HG02870 (cell line): Measurements from ENCODE around the gene TCEAL8.
"Not testable (repeated sequence)": the region's sequence is repeated elsewhere in the genome, so short reads cannot be mapped to it uniquely, and the experiment has no call there.

Experiments used
- ATAC-seq: cut with Tn5 transposase; IDR thresholded peaks from one replicate; pipeline ENCODE4 v1.9.1; 2021; ENCODE audit warnings: mild to moderate bottlenecking, moderate library complexity; ENCODE audit not compliant: unreplicated experiment

The TCEAL8 gene, protein sequence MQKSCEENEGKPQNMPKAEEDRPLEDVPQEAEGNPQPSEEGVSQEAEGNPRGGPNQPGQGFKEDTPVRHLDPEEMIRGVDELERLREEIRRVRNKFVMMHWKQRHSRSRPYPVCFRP

DNA sequence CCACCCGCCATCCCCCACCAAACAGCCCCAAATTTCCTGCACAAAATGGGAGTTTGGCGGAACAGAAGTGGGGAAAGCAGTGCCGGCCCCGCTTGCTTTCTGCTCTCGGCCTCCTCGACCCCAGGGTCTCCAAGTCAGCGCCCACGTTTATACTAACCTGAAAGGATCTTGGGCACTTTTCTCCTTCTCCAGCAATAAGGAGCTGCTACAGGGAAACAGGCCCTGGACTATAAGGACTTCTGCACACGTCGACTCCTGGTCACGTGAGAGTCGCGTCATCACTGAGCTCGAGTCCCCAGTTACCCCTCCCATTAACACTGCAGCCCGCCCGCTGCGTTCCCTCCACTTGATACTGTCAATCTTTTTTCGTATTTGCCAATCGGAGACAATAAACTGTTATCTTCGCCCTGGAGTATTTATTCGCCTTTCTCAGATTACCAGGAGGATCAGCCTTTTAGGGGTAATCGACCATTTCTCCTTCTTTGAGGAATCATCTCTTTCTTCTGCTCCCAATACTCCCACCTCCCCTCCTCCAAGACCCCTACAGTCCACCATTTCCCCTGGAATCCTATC, at the start of gene TCEAL8:
Gene TCEAL8 (minus strand): TSS at position 235 of the 573 bp plus-strand sequence. CDS start 1,176 bp downstream, outside the sequence.
- peak; percentile 94 for ATAC-seq

DNA sequence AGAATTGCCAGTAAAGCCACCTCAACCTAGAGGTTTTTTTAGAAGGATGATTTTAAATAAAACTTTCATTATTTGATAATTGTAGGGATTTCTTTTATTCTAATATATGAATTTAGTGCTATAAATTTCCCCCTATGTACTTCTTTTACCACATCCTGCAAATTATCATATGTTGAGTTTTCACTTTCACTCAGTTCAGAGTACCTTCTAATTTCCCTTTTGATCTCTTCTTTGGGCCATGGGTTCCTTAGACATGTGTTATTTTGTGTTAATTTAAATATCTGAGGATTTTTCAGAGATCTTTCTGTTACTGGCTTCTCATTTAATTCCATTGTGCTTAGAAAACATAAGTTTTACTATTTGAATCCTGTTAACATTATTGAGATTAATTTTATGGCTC, 49.8 kb upstream of the TCEAL8 start:
- no peak for ATAC-seq

DNA sequence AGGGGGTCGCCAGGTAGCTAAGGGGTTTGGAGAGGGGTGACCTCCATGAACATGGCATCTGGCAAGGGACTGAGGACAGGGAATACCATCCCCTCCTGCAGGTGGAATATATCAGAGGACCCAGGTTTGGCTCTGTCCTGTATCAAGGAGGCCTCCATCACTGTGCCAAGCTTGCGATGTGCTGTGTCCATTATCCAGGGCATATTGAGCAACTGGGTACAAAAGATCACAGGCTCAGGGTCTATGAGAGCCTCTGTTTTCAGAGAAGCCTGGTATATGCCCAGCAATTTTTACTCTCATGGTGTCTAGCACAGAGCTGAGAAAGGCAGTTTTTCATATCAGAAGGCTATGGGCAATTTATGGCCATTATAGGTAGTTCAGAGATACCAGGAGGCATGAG, 38.2 kb upstream of the TCEAL8 start:
- ATAC-seq: no peak

DNA sequence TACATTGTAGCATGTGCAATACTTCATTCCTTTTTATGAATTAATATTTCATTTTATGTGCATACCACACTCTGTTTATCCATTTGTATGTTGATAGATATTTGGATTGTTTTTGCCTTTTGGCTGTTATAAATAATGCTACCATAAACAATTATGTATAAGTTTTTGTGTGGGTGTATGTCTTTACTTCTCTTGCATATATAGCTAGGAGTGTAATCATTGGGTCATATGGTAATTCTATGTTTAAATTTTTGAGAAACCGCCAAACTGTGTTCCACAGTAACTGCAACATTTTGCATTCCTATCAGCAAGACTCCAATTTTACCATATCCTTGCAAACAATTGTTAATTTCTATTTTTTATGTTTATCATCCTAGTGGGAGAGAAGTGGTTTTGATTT, 24.7 kb upstream of the TCEAL8 start:
- ATAC-seq: no peak

DNA sequence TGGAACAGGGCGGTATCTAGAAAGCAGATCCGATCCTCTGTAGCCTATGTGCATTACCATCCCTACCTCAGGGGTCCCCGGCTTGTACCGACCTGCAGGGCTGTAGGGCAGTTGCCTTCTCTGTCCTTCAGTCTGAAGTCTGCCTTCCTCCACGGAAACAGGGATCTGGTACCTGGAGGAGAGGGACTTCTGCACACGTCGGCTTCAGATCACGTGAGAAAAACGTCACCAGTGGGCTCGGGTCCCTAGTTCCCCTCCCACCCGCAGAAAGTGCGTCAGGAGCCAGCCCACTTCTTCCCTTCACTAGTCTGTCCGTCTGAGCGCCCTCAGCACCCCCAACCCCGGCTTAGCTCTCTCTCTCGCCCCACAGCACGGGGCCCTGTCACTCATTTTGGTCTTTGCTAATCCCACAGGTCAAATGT, 21.6 kb upstream of the TCEAL8 start, which contains the start of gene TCEAL5:
Gene TCEAL5 (minus strand): TSS at position 170 of the 422 bp plus-strand sequence. CDS start 2,187 bp downstream, outside the sequence.
- no peak for ATAC-seq

DNA sequence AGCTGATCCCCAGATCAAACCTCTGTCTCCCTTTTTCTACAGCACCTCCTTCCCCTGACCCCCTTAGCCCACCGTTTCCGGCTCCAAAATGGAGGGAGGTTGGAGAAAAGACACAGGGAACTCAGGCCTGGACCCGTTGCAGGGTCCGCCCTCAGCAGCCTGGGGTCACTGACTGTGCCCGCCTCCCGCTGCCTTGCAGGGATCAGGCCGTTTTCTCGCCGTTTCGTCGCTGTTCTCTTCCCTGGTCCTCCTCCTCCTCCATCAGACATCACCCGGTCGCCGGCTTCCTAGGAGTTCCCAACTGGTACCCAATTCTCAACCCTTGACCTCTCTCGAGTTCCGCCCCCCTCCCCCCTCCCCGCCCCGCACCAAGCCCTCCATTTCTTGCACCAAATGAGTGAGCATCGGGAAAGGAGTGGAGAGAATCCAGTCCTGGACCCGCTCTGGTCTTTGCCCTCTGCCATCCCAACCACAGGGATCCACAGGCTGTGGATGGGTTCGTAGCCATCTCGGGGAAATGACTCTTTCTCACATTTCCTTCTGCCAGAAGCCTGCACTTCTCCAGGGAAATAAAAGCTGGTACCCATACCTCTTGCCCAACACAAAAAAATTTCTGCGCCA, 21.1 kb upstream of the TCEAL8 start:
- no peak for ATAC-seq

DNA sequence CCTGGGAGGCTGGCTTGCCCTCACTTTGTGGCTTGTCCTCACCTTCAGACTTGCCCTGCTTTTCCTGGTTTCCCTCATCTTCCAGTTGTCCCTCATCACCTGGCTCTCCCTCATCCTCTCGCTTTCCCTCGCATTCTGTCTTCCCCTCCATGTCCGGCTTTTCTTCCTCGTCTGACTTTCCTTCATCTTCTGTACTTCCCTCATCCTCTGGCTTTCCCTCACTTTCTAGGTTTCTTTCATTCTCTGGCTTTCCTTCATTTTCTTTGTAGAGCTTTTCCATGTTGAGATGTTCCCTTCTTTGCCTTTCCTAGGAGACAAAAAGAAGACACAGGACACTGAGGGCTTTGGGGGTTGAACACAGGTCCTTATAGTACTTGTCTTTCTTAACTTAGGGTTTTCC, 19.3 kb upstream of the TCEAL8 start:
- ATAC-seq: no peak

DNA sequence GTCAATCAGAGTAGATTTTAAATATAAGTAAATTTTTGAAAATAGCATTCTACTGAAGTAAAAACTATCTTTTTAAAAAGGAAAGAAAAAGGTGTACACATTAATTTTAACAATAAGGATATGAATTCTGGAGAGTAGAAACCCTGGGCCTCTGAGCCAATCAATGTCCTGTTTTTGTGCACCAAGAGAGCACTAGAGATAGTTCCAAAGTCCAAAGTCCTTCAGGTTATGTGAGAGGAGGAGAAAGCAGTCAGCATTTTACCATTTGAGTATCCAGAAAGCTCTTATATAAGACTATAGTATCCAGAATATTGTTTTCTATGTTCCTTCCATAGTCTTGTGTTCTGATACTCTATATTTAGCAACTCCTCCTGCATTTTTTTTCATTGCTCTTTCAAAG, 3.3 kb upstream of the TCEAL8 start:
- ATAC-seq: no peak

DNA sequence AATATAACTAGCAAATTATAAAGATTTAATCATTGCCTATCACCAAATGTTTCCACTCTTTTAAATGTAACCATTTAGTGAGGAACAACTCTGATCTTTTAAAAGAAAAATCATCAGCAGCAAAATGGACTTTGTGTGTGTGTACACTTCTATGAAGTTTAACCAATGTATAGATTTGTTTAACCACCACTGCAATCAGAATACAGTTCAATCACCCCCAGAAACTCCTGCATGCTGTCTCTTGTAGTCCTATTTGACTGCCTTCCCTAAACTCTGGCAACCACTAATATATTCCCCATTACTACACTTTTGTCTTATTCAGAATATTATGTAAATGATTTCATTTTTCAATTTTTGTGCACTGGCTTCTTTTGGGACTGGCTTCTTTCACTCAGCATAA, 1.7 kb upstream of the TCEAL8 start:
- no peak for ATAC-seq

DNA sequence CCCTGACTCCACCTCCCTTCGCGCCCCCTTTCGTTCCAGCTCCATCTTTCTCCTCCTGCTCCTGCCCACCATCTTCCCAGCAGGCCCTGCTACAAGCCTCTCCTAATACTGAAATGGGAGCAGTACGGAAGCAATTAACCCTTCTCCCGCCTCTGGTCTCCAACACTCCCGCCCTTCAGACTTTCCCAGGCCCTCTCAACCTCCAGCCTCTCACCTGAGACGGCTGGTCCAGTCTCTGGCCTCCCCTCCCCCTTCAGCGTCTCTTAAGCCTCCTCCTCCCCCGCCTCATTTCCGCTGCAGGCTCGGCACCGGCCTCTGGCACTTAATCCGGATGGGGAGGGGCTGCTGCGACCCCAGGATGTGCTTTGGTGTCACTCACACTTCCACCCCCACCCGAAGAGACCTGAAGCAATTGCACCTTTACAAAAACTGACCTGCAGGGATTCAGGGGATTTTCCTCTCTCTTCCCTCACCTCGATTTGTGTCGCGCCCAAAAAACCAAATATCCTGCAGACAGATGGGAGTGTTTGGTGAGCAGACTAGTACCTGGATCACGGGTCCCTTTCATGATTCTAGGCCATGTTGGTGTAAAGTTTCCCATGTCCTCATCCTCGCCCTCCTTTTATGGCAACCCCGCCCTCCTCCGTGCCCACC, 657 bp downstream of the TCEAL8 start:
- peak; percentile 51 for ATAC-seq

DNA sequence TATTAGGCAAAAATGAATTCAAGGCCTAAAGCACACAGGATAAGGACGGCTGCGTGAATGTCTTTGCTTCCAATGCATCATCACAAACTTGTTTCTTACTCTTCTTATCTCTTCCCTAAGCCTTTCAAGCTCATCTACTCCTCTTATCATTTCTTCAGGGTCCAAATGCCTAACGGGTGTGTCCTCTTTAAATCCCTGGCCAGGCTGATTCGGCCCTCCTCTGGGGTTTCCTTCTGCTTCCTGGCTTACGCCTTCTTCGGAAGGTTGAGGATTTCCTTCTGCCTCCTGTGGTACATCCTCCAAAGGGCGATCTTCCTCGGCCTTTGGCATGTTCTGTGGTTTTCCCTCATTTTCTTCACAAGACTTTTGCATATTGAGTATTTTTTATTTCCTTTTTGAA, 1.3 kb downstream of the TCEAL8 start:
- no peak for ATAC-seq

DNA sequence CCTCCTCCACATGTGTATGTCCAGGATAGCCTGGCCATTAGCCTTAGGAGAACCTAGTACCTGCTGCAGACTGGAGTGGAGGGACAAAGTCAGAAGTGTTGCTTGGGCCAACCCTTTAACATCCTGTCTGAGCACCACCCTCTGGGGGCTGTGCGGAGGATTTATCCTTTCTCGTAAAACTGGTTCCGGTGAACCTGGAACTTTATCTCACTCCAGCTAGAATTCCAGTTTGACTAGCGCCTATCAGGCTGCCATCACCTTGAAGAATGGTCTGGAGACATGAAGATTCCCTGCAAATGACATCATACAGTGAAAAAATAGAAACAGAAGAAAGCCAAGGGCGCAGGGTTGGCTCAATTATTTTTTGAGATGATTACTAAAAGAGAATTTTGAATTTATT, 4.0 kb downstream of the TCEAL8 start:
- ATAC-seq: no peak

DNA sequence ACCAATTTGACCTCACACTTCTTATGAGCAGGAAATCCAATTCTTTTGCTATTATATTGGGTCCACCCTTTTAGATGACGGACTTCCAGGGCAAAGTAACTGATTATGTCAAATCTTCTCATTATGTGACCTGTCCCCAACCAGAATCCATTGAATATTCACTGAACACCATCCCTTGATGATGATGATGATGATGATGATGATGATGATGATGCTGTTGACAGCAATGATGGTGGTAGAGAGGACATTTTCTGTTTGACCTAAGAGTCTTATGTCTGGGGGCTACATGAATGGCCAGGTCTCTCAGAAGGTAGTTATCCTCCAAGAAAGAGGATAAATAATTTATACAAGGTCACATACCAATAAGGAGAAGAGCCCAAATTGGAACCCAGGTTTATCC, 5.2 kb downstream of the TCEAL8 start:
- ATAC-seq: no peak

DNA sequence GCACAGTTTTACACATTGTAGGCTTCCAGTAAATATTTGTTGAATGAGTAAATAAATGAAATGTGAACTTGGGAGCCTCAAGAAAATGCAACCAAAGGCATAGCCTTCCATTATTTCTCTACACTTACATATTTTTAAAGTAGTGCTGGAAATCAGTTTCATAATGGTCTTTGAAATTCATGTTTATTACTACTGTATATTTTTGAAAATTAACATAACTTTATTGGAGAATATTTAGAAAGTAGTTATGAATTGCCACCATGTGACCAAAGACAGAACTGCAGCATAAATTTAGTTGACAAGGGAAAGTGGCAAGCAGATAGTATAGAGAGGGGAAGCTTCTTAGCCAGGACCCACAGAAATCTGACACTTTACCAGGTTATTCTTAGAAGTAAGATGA, 6.4 kb downstream of the TCEAL8 start:
- ATAC-seq: no peak

DNA sequence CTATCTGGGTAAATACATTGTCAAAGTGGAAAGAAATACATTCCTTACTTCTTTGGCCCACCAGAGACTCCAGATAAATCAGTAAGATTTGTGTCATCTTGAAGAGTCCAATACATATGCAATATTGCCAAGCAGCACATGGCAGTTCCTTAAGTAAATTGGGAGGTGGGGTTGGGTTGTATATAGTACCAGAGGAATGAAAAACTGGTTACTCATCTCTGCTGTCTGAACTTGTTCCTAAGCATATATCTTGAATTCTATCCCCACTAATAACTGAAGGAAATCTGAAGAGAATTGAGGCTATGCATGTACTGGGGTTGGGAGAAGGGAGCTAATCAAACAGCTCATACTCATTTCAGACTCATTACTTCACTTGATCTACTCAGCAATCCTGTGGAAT, 14.8 kb downstream of the TCEAL8 start:
- ATAC-seq: no peak

DNA sequence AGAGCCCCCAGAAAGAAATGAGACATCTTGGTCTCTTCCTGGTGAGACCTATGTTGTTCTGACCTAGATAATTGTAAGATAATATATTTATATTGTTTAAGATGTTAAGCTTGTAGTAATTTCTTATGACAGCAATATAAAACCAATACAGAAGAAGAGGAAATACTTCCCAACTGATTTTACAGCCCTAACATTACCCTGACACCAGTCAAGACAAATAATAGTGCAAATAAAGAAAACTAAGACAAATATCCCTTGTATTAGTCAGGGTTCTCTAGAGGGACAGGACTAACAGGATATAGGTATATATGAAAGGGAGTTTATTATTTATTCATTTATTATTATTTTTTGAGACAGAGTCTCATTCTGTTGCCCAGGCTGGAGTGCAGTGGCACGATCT, 18.7 kb downstream of the TCEAL8 start:
- no peak for ATAC-seq

DNA sequence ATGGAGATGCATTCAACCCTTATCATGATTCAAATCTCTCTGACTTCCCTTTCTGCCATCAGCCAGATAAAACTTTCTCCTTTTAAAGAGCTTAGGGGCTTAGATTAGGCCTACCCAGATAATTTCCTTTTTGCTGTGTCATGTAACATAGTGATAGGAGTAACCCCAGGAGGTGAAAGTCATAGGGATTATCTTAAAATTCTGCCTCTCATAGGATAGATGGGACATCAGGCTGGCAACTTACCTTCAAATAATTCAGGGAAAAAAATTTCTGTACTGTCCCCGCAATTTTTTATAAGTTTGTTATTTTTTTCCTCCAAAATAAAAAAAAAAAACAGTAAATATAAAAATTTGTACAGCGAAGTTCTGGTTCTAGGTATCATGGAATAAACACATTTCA, 19.3 kb downstream of the TCEAL8 start:
- ATAC-seq: not testable (repeated sequence)

DNA sequence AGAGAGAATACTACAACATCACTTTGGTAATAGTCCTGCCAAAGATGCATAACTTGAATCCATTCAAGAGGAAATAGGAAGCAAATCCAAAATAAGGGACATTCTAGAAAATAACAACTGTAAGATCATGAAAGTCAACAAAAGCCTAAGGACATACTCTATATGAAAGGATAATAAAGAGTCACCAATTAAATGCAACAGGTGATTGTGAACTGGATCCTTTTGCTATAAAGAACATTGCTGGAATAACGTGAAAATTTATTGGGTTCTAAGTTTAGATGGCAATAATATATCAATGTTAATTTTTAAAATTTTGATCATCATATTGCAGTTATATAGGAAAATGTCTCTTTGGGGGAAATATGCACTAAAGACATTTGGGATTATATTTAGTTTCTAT, 20.1 kb downstream of the TCEAL8 start:
- ATAC-seq: no peak

DNA sequence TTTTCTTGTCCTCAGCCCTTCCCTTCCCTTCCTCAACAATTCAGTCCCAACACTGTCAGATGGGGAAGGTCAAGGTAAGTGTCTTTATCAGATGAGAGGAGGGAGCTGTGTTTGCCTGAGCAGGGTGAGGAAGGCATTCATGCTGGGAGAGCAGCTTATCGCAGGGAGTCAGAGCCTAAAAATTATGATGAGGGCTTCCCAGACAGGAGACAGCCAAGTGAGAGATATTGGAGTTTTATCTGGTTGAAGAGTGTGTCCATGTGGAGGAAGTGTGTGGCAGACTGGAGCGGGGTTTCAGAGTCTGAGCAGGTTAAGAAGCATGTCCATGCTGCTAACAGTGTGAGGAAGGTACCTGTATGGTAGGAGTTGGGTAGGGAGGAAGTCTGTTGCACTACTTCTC, 21.7 kb downstream of the TCEAL8 start:
- no peak for ATAC-seq

DNA sequence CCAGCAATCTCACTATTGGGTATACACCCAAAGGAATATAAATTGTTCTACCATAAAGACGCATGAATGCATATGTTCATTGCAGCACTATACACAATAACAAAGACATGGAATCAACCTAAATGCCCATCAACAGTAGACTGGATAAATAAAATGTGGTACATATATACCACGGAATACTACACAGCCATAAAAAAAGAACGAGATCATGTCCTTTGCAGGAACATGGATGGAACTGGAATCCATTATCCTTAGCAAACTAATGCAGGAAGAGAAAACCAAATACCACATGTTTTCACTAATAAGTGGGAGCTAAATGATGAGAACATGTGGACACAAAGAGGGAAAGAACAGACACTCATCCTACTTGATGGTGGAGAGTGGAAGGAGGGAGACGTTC, 29.0 kb downstream of the TCEAL8 start:
- not testable (repeated sequence) for ATAC-seq

DNA sequence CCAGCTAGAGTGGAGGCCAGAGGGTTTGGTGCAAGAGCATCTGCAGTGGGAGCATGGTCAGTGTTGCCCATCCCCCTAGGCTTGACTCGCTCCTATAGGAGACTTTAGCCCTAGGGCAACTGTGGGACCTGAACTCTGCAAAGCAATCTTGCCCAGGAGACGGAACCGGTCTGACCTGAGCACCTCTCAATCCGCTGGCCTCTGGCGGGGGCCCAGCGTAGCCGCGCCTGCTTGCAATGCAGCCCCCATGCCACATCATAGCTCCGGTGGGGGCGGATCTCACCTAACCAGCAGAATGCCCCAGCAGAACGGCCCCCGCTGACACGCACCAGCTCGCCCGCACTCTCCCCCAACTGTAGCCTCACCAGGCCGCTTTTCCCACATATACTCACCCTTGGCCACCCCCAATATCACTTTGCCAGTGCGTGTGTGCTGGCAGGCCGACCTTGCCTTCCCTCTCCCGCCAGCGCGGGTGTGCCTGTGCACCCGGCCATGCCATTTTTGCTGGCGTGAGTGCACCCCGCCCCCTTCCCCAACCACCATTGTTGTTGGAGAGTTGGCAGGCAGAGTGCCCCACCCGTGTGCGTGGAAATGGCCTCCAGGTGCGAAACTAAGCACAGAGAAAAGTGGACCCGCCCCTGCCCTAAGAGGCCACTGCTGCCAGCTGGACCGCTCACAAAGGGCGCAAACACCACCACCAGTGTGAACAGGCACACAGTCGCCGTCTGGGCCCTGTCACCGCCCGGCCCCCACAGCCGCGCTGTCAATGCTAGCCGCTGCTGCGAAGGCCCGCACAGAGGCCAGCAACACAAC, 34.2 kb downstream of the TCEAL8 start:
- no peak for ATAC-seq
